Smooth muscle cell (in vitro differentiated cells): ENCODE data around the gene C5. TPM values are rescaled to one million over a fixed set of nuclear protein-coding genes. Genes with fewer than 3 reads are reported as not detected.

Experiments
- DNase-seq: peaks from one replicate; lab custom pipeline; 2025; ENCODE audit not compliant: unreplicated experiment; lab: John Stamatoyannopoulos, UW
- H2AFZ ChIP-seq: fragments of 200-600 bp; sonication (generic); 2 replicates; pipeline ENCODE4 v1.6.0; 2016; ENCODE audit warnings: antibody characterized with exemption, low read depth, mild to moderate bottlenecking
- H3F3A ChIP-seq: fragments of 200-600 bp; sonication (generic); 2 replicates; pipeline ENCODE4 v1.6.0; 2017; ENCODE audit warnings: antibody characterized with exemption, low read depth
- H3K27ac ChIP-seq: fragments of 200-600 bp; sonication (generic); 2 replicates; pipeline ENCODE4 v1.5.1; 2016; ENCODE audit warnings: low read depth, mild to moderate bottlenecking
- H3K27me3 ChIP-seq: fragments of 200-600 bp; sonication (generic); 2 replicates; pipeline ENCODE4 v1.6.1; 2016; ENCODE audit warnings: low read depth, mild to moderate bottlenecking
- H3K36me3 ChIP-seq: fragments of 200-600 bp; sonication (generic); 2 replicates; pipeline ENCODE4 v1.5.1; 2016; ENCODE audit warnings: low read depth
- H3K4me1 ChIP-seq: fragments of 200-600 bp; sonication (generic); 2 replicates; pipeline ENCODE4 v1.5.1; 2016; ENCODE audit warnings: low read depth
- H3K4me2 ChIP-seq: fragments of 200-600 bp; sonication (generic); 2 replicates; pipeline ENCODE4 v1.6.0; 2016; ENCODE audit warnings: mild to moderate bottlenecking
- H3K4me3 ChIP-seq: fragments of 200-600 bp; sonication (generic); 2 replicates; pipeline ENCODE4 v1.5.1; 2016; ENCODE audit warnings: mild to moderate bottlenecking
- H3K79me2 ChIP-seq: fragments of 200-600 bp; sonication (generic); 2 replicates; pipeline ENCODE4 v1.6.0; 2016; ENCODE audit warnings: low read depth, mild to moderate bottlenecking
- H3K9ac ChIP-seq: fragments of 200-600 bp; sonication (generic); 2 replicates; pipeline ENCODE4 v1.6.0; 2016; ENCODE audit warnings: low read depth
- H3K9me3 ChIP-seq: fragments of 200-600 bp; sonication (generic); replicated peaks from 2 replicates; pipeline ENCODE4 v1.5.1; 2016; ENCODE audit warnings: low read depth
- H4K20me1 ChIP-seq: fragments of 200-600 bp; sonication (generic); 2 replicates; pipeline ENCODE4 v1.6.0; 2016; ENCODE audit warnings: low read depth
- CTCF ChIP-seq: fragments of 200-600 bp; sonication (generic); IDR thresholded peaks from 2 replicates; pipeline ENCODE4 v1.5.1; 2017; ENCODE audit warnings: borderline replicate concordance, mild to moderate bottlenecking, antibody characterized with exemption; ENCODE audit not compliant: insufficient read depth, poor library complexity, severe bottlenecking
- WGBS: methylation state at CpG from one replicate; pipeline ENCODE4 v1.1.7; 2016; ENCODE audit warnings: low lambda C conversion rate; 5-methylcytosine and 5-hydroxymethylcytosine counted together
- polyA plus RNA-seq: library from polyadenylated mRNA; unstranded; fragments of >200 nt; fragmentation: Nextera tagmentation; extraction: Ambion mirVana; gene quantifications from 2 replicates; pipeline ENCODE4 v1.2.1, GENCODE V29; 2016
- total RNA-seq: library from RNA; depleted of rRNA; stranded (reverse); fragments of >200 nt; gene quantifications from 2 replicates; pipeline ENCODE4 v1.2.3, GENCODE V29; 2014

C5 gene
- total and polyA plus RNA-seq, 2 experiments from 2014 or later, result 0.57 to 0.76 TPM

GRCh38 chr9:121088576-121088975 is 38.5 kb upstream of the C5 start:
- Histone ChIP-seq H3K27ac (no peak overlapping the region), H3K36me3 (no peaks in the 10 kb centered on the region), H3K9me3 (no peaks in the 10 kb centered on the region), H3K4me3 (no peak overlapping the region), H3K4me2 (no peak overlapping the region), H2AFZ (no peak overlapping the region), H3F3A (no peaks in the 10 kb centered on the region), H3K4me1 (no peaks in the 10 kb centered on the region), H3K9ac (no peak overlapping the region), H4K20me1 (no peaks in the 10 kb centered on the region), H3K27me3 (no peaks in the 10 kb centered on the region), H3K79me2 (no peaks in the 10 kb centered on the region)
- 89% methylated on average over 3 of the region's 3 CpGs for WGBS
- no peak for TF ChIP-seq CTCF
- DNase-seq, result no peak

- H2AFZ ChIP-seq, result no peak overlapping the region
- 81% methylated on average over 1 of the region's 1 CpG for WGBS
Observed at GRCh38 chr9:121085661-121086060, 35.6 kb upstream of the C5 start.

GRCh38 chr9:121082075-121082474 is 32.0 kb upstream of the C5 start:
- Histone ChIP-seq H3K27ac (no peak overlapping the region), H3K4me2 (no peak overlapping the region), H3K9me3 (no peaks in the 10 kb centered on the region), H3K4me1 (no peaks in the 10 kb centered on the region), H3K36me3 (no peaks in the 10 kb centered on the region), H4K20me1 (no peaks in the 10 kb centered on the region), H3K79me2 (no peaks in the 10 kb centered on the region), H3K27me3 (no peaks in the 10 kb centered on the region), H3F3A (no peaks in the 10 kb centered on the region), H3K9ac (no peak overlapping the region), H2AFZ (no peak overlapping the region), H3K4me3 (no peak overlapping the region)
- WGBS, result 91% methylated on average over 1 of the region's 1 CpG
- no peak for DNase-seq
- TF ChIP-seq CTCF, result no peak

More at GRCh38 chr9:121085661-121086060, 35.6 kb upstream of the C5 start:
- TF ChIP-seq CTCF, result no peak
- H3F3A ChIP-seq, result no peaks in the 10 kb centered on the region
- no peaks in the 10 kb centered on the region for H3K79me2 ChIP-seq
- H4K20me1 ChIP-seq, result no peaks in the 10 kb centered on the region
- H3K9ac ChIP-seq, result no peak overlapping the region
- no peak for DNase-seq
- H3K27ac ChIP-seq, result no peak overlapping the region
- no peaks in the 10 kb centered on the region for H3K4me1 ChIP-seq
- H3K27me3 ChIP-seq, result no peaks in the 10 kb centered on the region
- H3K4me3 ChIP-seq, result no peak overlapping the region
- no peaks in the 10 kb centered on the region for H3K36me3 ChIP-seq
- H3K9me3 ChIP-seq, result no peaks in the 10 kb centered on the region
- H3K4me2 ChIP-seq, result no peak overlapping the region

- TF ChIP-seq CTCF, result no peak
- no peak for DNase-seq
- Histone ChIP-seq H3K4me1 (peaks cover 8% of the 10 kb centered on the region), H4K20me1 (no peaks in the 10 kb centered on the region), H3K4me3 (peak overlapping the region; percentile 66), H3K27ac (peak overlapping the region; percentile 78), H2AFZ (peak overlapping the region; percentile 83), H3F3A (no peaks in the 10 kb centered on the region), H3K27me3 (peaks cover 9% of the 10 kb centered on the region), H3K79me2 (no peaks in the 10 kb centered on the region), H3K9me3 (no peaks in the 10 kb centered on the region), H3K36me3 (no peaks in the 10 kb centered on the region), H3K4me2 (peak overlapping the region; percentile 87), H3K9ac (peak overlapping the region; percentile 82)
- WGBS, result 9% methylated on average over 15 of the region's 19 CpGs
Observed at GRCh38 chr9:121075251-121076036, 25.4 kb upstream of the C5 start.
